Measurements from ENCODE around the gene ZACN. TPM values are rescaled to one million over a fixed set of nuclear protein-coding genes. Genes with fewer than 3 reads are reported as not detected.

Gene ZACN
- total RNA-seq, 1 experiment from 2014 or later: 0.34 TPM

DNA sequence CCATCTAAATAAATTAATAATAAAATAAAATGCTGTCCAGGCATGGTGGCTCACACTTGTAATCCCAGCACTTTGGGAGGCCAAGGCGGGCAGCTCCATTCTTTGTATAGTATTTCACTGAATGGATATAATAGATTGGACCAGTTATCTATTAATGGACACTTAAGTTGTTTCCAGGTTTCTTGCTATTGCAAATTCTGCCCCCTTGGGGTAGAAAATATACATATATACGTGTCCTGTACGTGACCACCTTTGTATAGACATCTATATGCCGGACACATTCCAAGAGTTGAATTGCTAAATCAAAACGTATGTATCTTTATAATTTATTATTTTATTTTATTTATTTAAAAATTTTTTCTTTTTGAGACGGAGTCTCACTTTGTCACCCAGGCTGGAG is 28.5 kb downstream of the ZACN start:
- intact Hi-C loops (cut with micrococcal nuclease; ENCODE audit: unreplicated experiment): loop anchor here (2.0 to 10.0 kb wide), 2 partner anchors 25 to 157 kb away; partner anchors contain the start of gene UBALD2
- peak in 1 of 2 experiments; percentile 46 for TF ChIP-seq CTCF (IDR thresholded peaks at IDR 0.05; ENCODE audit: insufficient read depth in 1 of 2, low read depth in 1 of 2, low read length in 1 of 2, severe bottlenecking in 1 of 2, unreplicated experiment in 1 of 2)
- no TSS peak for BruUV-seq (replicated peaks)
- Histone ChIP-seq H3K27me3 (replicated peaks; ENCODE audit: control insufficient read depth, insufficient read depth, low read length) (no peaks in the 10 kb centered on the region), H3K4me1 (peaks cover 28% of the 10 kb centered on the region), H3K4me3 (ENCODE audit: low read depth, low read length) (no peak overlapping the region), H3K36me3 (ENCODE audit: control insufficient read depth, insufficient read depth, low read length) (no peaks in the 10 kb centered on the region), H3K9me3 (no peaks in the 10 kb centered on the region)
- no peak overlapping the region for H3K27ac Mint-ChIP-seq (ENCODE audit: unreplicated experiment)
- POLR2A ChIA-PET: no interaction called here
- H3K9me3 Mint-ChIP-seq (ENCODE audit: unreplicated experiment): no peaks in the 10 kb centered on the region
- peaks cover 9% of the 10 kb centered on the region for H3K4me1 Mint-ChIP-seq (ENCODE audit: low read depth, unreplicated experiment)
- no peak for DNase-seq
- peaks cover 16% of the 10 kb centered on the region for H3K36me3 Mint-ChIP-seq (ENCODE audit: insufficient read depth, unreplicated experiment)
- no peak overlapping the region for H3K4me3 Mint-ChIP-seq (ENCODE audit: unreplicated experiment)
- H3K27me3 Mint-ChIP-seq (ENCODE audit: insufficient read depth, unreplicated experiment): no peaks in the 10 kb centered on the region
- CTCF ChIA-PET: interaction anchor here (0.7 to 1.0 kb wide), 2 partner anchors 25 to 35 kb away, joined by 3 to 7 read pairs; partner anchors contain the start of gene SRP68

DNA sequence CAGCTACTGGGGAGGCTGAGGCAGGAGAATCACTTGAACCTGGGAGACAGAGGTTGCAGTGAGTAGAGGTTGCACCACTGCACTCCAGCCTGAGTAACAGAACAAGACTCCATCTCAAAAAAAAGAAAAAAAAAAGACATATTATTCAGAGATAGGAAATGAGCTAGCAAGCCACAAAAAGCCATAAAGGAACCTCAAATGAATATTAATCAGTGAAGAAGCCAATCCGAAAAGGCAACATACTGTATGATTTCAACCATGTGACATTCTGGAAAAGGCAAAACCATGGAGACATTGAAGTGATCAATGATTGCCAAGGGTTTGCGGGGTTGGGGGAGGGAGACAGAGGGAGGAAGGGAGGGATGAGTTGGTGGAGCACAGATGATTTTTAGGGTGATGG is 33.0 kb downstream of the ZACN start:
- H3K9me3 ChIP-seq: no peaks in the 10 kb centered on the region
- H3K4me3 ChIP-seq (ENCODE audit: low read depth, low read length): no peak overlapping the region
- Mint-ChIP-seq H3K9me3 (ENCODE audit: unreplicated experiment) (peaks cover 9% of the 10 kb centered on the region), H3K4me1 (ENCODE audit: low read depth, unreplicated experiment) (no peaks in the 10 kb centered on the region), H3K27ac (ENCODE audit: unreplicated experiment) (no peak overlapping the region), H3K27me3 (ENCODE audit: insufficient read depth, unreplicated experiment) (no peaks in the 10 kb centered on the region), H3K36me3 (ENCODE audit: insufficient read depth, unreplicated experiment) (peaks cover 6% of the 10 kb centered on the region), H3K4me3 (ENCODE audit: unreplicated experiment) (no peak overlapping the region)
- H3K4me1 ChIP-seq: no peaks in the 10 kb centered on the region
- H3K27me3 ChIP-seq (replicated peaks; ENCODE audit: control insufficient read depth, insufficient read depth, low read length): no peaks in the 10 kb centered on the region
- intact Hi-C loops (cut with micrococcal nuclease; ENCODE audit: unreplicated experiment): no loop called here
- CTCF ChIA-PET: interaction anchor here (0.7 kb wide), 1 partner anchor 25 kb away, joined by 3 read pairs; no protein-coding TSS in a partner anchor
- POLR2A ChIA-PET: interaction anchor here (0.6 to 0.7 kb wide), 2 partner anchors 27 to 39 kb away, joined by 3 to 7 read pairs; partner anchors contain the start of gene SRP68
- DNase-seq: no peak
- BruUV-seq (replicated peaks): no TSS peak
- no peaks in the 10 kb centered on the region for H3K36me3 ChIP-seq (ENCODE audit: control insufficient read depth, insufficient read depth, low read length)
- TF ChIP-seq CTCF (IDR thresholded peaks at IDR 0.05; ENCODE audit: insufficient read depth in 1 of 2, low read depth in 1 of 2, low read length in 1 of 2, severe bottlenecking in 1 of 2, unreplicated experiment in 1 of 2): no peak

DNA sequence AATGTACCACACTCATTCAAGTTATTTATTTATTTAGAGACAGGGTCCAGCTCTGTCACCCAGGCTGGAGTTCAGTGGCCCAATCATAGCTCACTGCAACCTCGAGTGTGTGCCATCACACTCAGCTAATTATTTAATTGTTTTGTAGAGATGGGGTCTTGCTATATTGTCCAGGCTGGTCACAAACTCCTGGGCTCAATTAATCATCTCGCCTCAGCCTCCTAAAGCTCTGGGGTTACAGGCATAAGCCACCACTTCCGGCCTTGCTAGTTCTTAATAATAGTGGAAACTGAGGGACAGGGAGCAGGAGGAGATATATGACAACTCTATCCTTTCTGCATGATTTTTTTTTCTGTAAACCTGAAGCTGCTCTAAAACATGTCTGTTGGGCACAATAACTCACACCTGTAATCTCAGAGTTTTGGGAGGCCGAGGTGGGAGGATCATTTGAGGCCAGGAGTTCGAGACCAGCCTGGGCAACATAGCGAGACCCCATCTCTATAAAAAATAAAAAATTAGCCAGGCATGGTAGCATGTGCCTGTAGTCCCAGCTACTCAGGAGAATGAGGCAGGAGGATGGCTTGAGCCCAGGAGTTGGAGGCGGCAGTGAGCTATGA is 36.3 kb downstream of the ZACN start:
- no peaks in the 10 kb centered on the region for H3K4me1 ChIP-seq
- no TSS peak for BruUV-seq (replicated peaks)
- no peak for DNase-seq
- H3K9me3 Mint-ChIP-seq (ENCODE audit: unreplicated experiment): peaks cover 9% of the 10 kb centered on the region
- peaks cover 9% of the 10 kb centered on the region for H3K4me1 Mint-ChIP-seq (ENCODE audit: low read depth, unreplicated experiment)
- H3K9me3 ChIP-seq: no peaks in the 10 kb centered on the region
- intact Hi-C loops (cut with micrococcal nuclease; ENCODE audit: unreplicated experiment): no loop called here
- no peaks in the 10 kb centered on the region for H3K27me3 ChIP-seq (replicated peaks; ENCODE audit: control insufficient read depth, insufficient read depth, low read length)
- no peaks in the 10 kb centered on the region for H3K27me3 Mint-ChIP-seq (ENCODE audit: insufficient read depth, unreplicated experiment)
- H3K36me3 ChIP-seq (ENCODE audit: control insufficient read depth, insufficient read depth, low read length): no peaks in the 10 kb centered on the region
- H3K27ac Mint-ChIP-seq (ENCODE audit: unreplicated experiment): no peak overlapping the region
- no peak overlapping the region for H3K4me3 Mint-ChIP-seq (ENCODE audit: unreplicated experiment)
- TF ChIP-seq CTCF (IDR thresholded peaks at IDR 0.05; ENCODE audit: insufficient read depth in 1 of 2, low read depth in 1 of 2, low read length in 1 of 2, severe bottlenecking in 1 of 2, unreplicated experiment in 1 of 2): no peak
- ChIA-PET POLR2A (interaction anchor here (0.6 kb wide), 1 partner anchor 401 kb away, joined by 7 read pairs; no protein-coding TSS in a partner anchor), CTCF (no interaction called here)
- no peak overlapping the region for H3K4me3 ChIP-seq (ENCODE audit: low read depth, low read length)
- no peaks in the 10 kb centered on the region for H3K36me3 Mint-ChIP-seq (ENCODE audit: insufficient read depth, unreplicated experiment)

Measured in Caco-2 (cell line).